ENCODE measurements around the gene OLFML2A. TPM values are rescaled to one million over a fixed set of nuclear protein-coding genes. Genes with fewer than 3 reads are reported as not detected.
"Not testable (repeated sequence)": the region's sequence is repeated elsewhere in the genome, so short reads cannot be mapped to it uniquely, and the experiment has no call there.

Gene OLFML2A
- total and polyA plus RNA-seq, 2 donors (not counting 1 experiment from before 2014, with no cell fraction given) = 2.7 to 33.7 TPM

DNA sequence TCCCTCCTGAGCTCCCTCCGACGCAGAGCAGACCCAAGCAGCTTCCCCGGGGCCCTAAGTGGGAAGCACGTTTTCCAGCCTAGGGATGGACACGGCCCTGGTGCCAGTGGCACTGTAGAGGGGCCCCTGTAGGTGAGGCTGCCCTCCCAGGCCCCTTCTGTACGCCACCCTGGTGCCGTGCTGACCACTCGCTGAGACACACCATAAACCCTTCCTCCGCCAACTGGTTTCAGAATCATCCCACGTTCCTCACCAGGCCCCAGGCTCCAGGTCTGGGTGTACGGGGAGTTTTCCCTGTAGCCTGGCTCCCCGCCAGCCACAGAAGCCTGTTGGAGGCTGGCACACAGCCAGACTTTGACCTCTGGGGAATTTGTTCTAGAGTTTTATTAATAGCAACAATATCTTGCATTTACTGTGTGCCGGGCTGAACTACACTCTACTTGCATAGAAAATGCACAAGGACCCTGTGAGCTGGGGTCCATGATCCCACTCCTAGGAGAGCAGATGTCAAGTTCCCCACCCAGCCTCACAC, 58.2 kb downstream of the OLFML2A start:
- H3K36me3 ChIP-seq (ENCODE audit: control insufficient read depth, insufficient read depth, low read length) = no peaks in the 10 kb centered on the region
- H3K4me1 ChIP-seq (ENCODE audit: control insufficient read depth, extremely low read depth, insufficient read depth, low read length) = peaks cover 21% of the 10 kb centered on the region
- TF ChIP-seq EZH2 (IDR thresholded peaks at IDR 0.05; ENCODE audit: low read length, missing control alignments) = no peak
- TF ChIP-seq, protein P1, sequence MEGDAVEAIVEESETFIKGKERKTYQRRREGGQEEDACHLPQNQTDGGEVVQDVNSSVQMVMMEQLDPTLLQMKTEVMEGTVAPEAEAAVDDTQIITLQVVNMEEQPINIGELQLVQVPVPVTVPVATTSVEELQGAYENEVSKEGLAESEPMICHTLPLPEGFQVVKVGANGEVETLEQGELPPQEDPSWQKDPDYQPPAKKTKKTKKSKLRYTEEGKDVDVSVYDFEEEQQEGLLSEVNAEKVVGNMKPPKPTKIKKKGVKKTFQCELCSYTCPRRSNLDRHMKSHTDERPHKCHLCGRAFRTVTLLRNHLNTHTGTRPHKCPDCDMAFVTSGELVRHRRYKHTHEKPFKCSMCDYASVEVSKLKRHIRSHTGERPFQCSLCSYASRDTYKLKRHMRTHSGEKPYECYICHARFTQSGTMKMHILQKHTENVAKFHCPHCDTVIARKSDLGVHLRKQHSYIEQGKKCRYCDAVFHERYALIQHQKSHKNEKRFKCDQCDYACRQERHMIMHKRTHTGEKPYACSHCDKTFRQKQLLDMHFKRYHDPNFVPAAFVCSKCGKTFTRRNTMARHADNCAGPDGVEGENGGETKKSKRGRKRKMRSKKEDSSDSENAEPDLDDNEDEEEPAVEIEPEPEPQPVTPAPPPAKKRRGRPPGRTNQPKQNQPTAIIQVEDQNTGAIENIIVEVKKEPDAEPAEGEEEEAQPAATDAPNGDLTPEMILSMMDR (conservative IDR thresholded peaks at IDR 0.05 in 1 of 2, IDR thresholded peaks at IDR 0.05 in 1 of 2; ENCODE audit: low read depth in 1 of 2, low read length in 2 of 2) = no peak
- no peak overlapping the region for H2AFZ ChIP-seq (ENCODE audit: low read length)
- no peaks in the 10 kb centered on the region for H3K27me3 ChIP-seq (ENCODE audit: control insufficient read depth, insufficient read depth, low read length)
- H3K27ac ChIP-seq (ENCODE audit: insufficient read depth, low read length) = peak overlapping the region; percentile 14
- no peaks in the 10 kb centered on the region for H3K79me2 ChIP-seq (ENCODE audit: control insufficient read depth, insufficient read depth, low read length)
- no peaks in the 10 kb centered on the region for H3K9me3 ChIP-seq (ENCODE audit: control insufficient read depth, insufficient read depth, low read depth, low read length)
- H3K4me2 ChIP-seq (ENCODE audit: extremely low read depth, insufficient read depth, low read length) = peak overlapping the region; percentile 59
- no peak overlapping the region for H3K4me3 ChIP-seq (replicated peaks in 1 of 4; ENCODE audit: control extremely low read depth in 1 of 4, insufficient read depth in 1 of 4, low read depth in 3 of 4, low read length in 4 of 4)
- H3K9ac ChIP-seq (ENCODE audit: insufficient read depth, low read length) = no peak overlapping the region
- H4K20me1 ChIP-seq (ENCODE audit: control insufficient read depth, extremely low read depth, insufficient read depth, low read length) = no peaks in the 10 kb centered on the region
- DNase-seq (ENCODE audit: low read depth in 2 of 2) = peak; percentile 78 to 87

DNA sequence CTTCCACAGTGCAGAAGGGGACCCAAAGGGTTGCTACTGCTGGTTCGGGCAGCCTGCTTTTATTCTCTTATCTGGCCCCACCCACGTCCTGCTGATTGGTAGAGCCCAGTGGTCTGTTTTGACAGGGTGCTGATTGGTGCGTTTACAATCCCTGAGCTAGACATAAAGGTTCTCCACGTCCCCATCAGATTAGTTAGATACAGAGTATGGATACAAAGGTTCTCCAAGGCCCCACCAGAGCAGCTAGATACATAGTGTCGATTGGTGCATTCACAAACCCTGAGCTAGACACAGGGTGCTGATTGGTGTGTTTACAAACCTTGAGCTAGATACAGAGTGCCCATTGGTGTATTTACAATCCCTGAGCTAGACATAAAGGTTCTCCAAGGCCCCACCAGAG, 61.2 kb downstream of the OLFML2A start:
- not testable (repeated sequence) for H3K4me3 ChIP-seq (replicated peaks in 1 of 4; ENCODE audit: control extremely low read depth in 1 of 4, insufficient read depth in 1 of 4, low read depth in 3 of 4, low read length in 4 of 4); DNase-seq (ENCODE audit: low read depth in 2 of 2); H3K27ac ChIP-seq (ENCODE audit: insufficient read depth, low read length); H3K4me2 ChIP-seq (ENCODE audit: extremely low read depth, insufficient read depth, low read length); H3K9ac ChIP-seq (ENCODE audit: insufficient read depth, low read length); H3K36me3 ChIP-seq (ENCODE audit: control insufficient read depth, insufficient read depth, low read length); H4K20me1 ChIP-seq (ENCODE audit: control insufficient read depth, extremely low read depth, insufficient read depth, low read length); H3K79me2 ChIP-seq (ENCODE audit: control insufficient read depth, insufficient read depth, low read length); H3K27me3 ChIP-seq (ENCODE audit: control insufficient read depth, insufficient read depth, low read length); H3K9me3 ChIP-seq (ENCODE audit: control insufficient read depth, insufficient read depth, low read depth, low read length); H2AFZ ChIP-seq (ENCODE audit: low read length)
- peaks cover 12% of the 10 kb centered on the region for H3K4me1 ChIP-seq (ENCODE audit: control insufficient read depth, extremely low read depth, insufficient read depth, low read length)

DNA sequence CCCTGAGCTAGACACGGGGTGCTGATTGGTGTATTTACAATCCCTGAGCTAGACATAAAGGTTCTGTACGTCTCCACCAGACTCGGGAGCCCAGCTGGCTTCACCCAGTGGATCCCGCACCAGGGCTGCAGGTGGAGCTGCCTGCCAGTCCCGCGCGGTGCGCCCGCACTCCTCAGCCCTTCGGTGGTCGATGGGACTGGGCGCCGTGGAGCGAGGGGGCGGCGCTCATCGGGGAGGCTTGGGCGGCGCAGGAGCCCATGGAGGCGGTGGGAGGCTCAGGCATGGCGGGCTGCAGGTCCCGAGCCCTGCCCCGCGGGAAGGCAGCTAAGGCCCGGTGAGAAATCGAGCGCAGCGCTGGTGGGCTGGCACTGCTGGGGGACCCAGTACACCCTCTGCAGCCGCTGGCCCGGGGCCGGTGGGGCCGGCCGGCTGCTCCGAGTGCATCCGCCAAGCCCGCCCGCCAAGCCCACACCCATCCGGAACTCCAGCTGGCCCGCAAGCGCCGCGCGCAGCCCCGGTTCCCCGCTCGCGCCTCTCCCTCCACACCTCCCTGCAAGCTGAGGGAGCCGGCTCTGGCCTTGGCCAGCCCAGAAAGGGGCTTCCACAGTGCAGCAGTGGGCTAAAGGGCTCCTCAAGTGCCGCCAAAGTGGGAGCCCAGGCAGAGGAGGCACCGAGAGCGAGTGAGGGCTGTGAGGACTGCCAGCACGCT, 61.8 kb downstream of the OLFML2A start:
- not testable (repeated sequence) for H2AFZ ChIP-seq (ENCODE audit: low read length); H3K79me2 ChIP-seq (ENCODE audit: control insufficient read depth, insufficient read depth, low read length); H4K20me1 ChIP-seq (ENCODE audit: control insufficient read depth, extremely low read depth, insufficient read depth, low read length); H3K9me3 ChIP-seq (ENCODE audit: control insufficient read depth, insufficient read depth, low read depth, low read length); DNase-seq (ENCODE audit: low read depth in 2 of 2); H3K27me3 ChIP-seq (ENCODE audit: control insufficient read depth, insufficient read depth, low read length); H3K4me3 ChIP-seq (replicated peaks in 1 of 4; ENCODE audit: control extremely low read depth in 1 of 4, insufficient read depth in 1 of 4, low read depth in 3 of 4, low read length in 4 of 4); H3K9ac ChIP-seq (ENCODE audit: insufficient read depth, low read length); H3K36me3 ChIP-seq (ENCODE audit: control insufficient read depth, insufficient read depth, low read length); H3K27ac ChIP-seq (ENCODE audit: insufficient read depth, low read length); H3K4me2 ChIP-seq (ENCODE audit: extremely low read depth, insufficient read depth, low read length)
- peaks cover 12% of the 10 kb centered on the region for H3K4me1 ChIP-seq (ENCODE audit: control insufficient read depth, extremely low read depth, insufficient read depth, low read length)

DNA sequence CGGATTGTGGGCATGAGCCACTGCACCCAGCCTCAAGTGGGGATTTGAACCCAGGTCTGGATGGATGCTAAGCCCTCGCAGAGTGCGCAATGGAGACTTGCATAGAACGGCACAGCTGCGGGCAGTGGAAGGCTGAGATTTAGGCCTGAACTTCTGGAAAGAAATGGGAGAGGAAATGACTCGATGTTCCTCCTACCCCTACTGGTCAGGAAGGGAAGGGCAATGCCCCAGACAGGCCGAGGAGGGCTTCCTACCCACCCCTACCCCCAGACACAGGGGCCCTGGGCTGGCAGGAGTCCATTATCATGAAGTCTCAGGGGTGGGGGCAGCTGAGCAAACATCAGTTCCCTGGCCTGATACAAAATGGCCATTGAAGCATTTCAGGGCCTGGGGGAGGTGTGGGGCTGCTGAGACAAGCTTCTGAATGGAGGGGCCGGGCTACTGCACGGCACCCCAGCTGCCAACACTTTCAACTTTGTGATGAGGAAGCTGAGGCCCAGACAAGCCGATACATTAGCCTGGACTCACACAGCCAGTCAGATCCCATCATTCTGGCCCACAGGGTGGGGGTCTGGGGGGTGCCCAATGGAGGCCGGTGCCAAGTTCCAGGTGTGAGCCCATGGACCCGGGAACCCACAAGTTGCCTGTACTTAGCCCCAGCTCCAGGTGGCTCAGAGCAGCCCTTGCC, 62.8 kb downstream of the OLFML2A start:
- DNase-seq (ENCODE audit: low read depth in 2 of 2) = peak in 1 of 2 donors; percentile 46
- Histone ChIP-seq H3K27ac (ENCODE audit: insufficient read depth, low read length) (no peak overlapping the region), H3K4me2 (ENCODE audit: extremely low read depth, insufficient read depth, low read length) (no peak overlapping the region), H3K36me3 (ENCODE audit: control insufficient read depth, insufficient read depth, low read length) (no peaks in the 10 kb centered on the region), H3K9me3 (ENCODE audit: control insufficient read depth, insufficient read depth, low read depth, low read length) (no peaks in the 10 kb centered on the region), H3K9ac (ENCODE audit: insufficient read depth, low read length) (no peak overlapping the region), H3K4me3 (replicated peaks in 1 of 4; ENCODE audit: control extremely low read depth in 1 of 4, insufficient read depth in 1 of 4, low read depth in 3 of 4, low read length in 4 of 4) (no peak overlapping the region), H4K20me1 (ENCODE audit: control insufficient read depth, extremely low read depth, insufficient read depth, low read length) (no peaks in the 10 kb centered on the region), H2AFZ (ENCODE audit: low read length) (no peak overlapping the region), H3K79me2 (ENCODE audit: control insufficient read depth, insufficient read depth, low read length) (no peaks in the 10 kb centered on the region), H3K27me3 (ENCODE audit: control insufficient read depth, insufficient read depth, low read length) (no peaks in the 10 kb centered on the region), H3K4me1 (ENCODE audit: control insufficient read depth, extremely low read depth, insufficient read depth, low read length) (peaks cover 8% of the 10 kb centered on the region)
- no peak for TF ChIP-seq EZH2 (IDR thresholded peaks at IDR 0.05; ENCODE audit: low read length, missing control alignments)
- TF ChIP-seq, protein P1 (conservative IDR thresholded peaks at IDR 0.05 in 1 of 2, IDR thresholded peaks at IDR 0.05 in 1 of 2; ENCODE audit: low read depth in 1 of 2, low read length in 2 of 2) = peak; percentile 42 to 64

Measured in fibroblast of lung (primary cell).